GM23338 (cell line): ENCODE results near the gene MOB2. TPM values are rescaled to one million over a fixed set of nuclear protein-coding genes. Genes with fewer than 3 reads are reported as not detected.

Experiments
- ATAC-seq: fragments of 200-7000 bp; cut with Tn5 transposase; 3 replicates; pipeline ENCODE4 v1.9.1; 2020
- DNase-seq: peaks from one replicate; pipeline ENCODE4 v3.0.0-alpha.2; 2015; ENCODE audit warnings: low spot score
- H2AFZ ChIP-seq: fragments of 200-600 bp; sonication (generic); 2 replicates; pipeline ENCODE4 v1.8.0; 2016; ENCODE audit warnings: antibody characterized with exemption, mild to moderate bottlenecking, moderate library complexity
- H3F3A ChIP-seq: fragments of 200-600 bp; sonication (generic); replicated peaks from 2 replicates; pipeline ENCODE4 v1.8.0; 2017; ENCODE audit warnings: antibody characterized with exemption, mixed run types, low read depth
- H3K27ac ChIP-seq: fragments of 200-600 bp; sonication (generic); 2 replicates; pipeline ENCODE4 v1.6.1; 2016; ENCODE audit warnings: low read depth
- H3K27me3 ChIP-seq: fragments of 200-600 bp; sonication (generic); 2 replicates; pipeline ENCODE4 v1.8.0; 2016; ENCODE audit warnings: mild to moderate bottlenecking, mixed run types, moderate library complexity; ENCODE audit not compliant: insufficient read depth
- H3K36me3 ChIP-seq: fragments of 200-600 bp; sonication (generic); 2 replicates; pipeline ENCODE4 v1.8.0; 2016; ENCODE audit warnings: mild to moderate bottlenecking; ENCODE audit not compliant: insufficient read depth
- H3K4me1 ChIP-seq: fragments of 200-600 bp; sonication (generic); 2 replicates; pipeline ENCODE4 v1.8.0; 2016; ENCODE audit warnings: mild to moderate bottlenecking, moderate library complexity; ENCODE audit not compliant: insufficient read depth
- H3K4me2 ChIP-seq: fragments of 200-600 bp; sonication (generic); 2 replicates; pipeline ENCODE4 v1.7.1; 2017; ENCODE audit warnings: mixed run types
- H3K4me3 ChIP-seq: fragments of 200-600 bp; sonication (generic); 2 replicates; pipeline ENCODE4 v1.6.1; 2016; ENCODE audit warnings: mixed run types
- H3K79me2 ChIP-seq: fragments of 200-600 bp; sonication (generic); replicated peaks from 2 replicates; pipeline ENCODE4 v1.8.0; 2017; ENCODE audit warnings: mild to moderate bottlenecking; ENCODE audit not compliant: insufficient read depth
- H3K9me2 ChIP-seq: fragments of 200-600 bp; sonication (generic); 2 replicates; pipeline ENCODE4 v1.8.0; 2017; ENCODE audit not compliant: insufficient read depth
- H4K20me1 ChIP-seq: fragments of 200-600 bp; sonication (generic); replicated peaks from 2 replicates; pipeline ENCODE4 v1.8.0; 2017; ENCODE audit warnings: mild to moderate bottlenecking; ENCODE audit not compliant: insufficient read depth
- H3K27ac Mint-ChIP-seq: 2 replicates; pipeline ENCODE4 v1.8.0; 2020; ENCODE audit warnings: inconsistent platforms, mild to moderate bottlenecking, moderate library complexity, mixed read lengths
- H3K27me3 Mint-ChIP-seq: 3 replicates; pipeline ENCODE4 v1.8.0; 2022; ENCODE audit warnings: low read depth, mild to moderate bottlenecking, moderate library complexity, mixed read lengths, inconsistent platforms; ENCODE audit not compliant: insufficient read depth, poor library complexity
- H3K36me3 Mint-ChIP-seq: 3 replicates; pipeline ENCODE4 v1.8.0; 2021; ENCODE audit warnings: low read depth, mild to moderate bottlenecking, inconsistent platforms, moderate library complexity, mixed read lengths
- H3K4me1 Mint-ChIP-seq: 3 replicates; pipeline ENCODE4 v1.8.0; 2020; ENCODE audit warnings: mild to moderate bottlenecking, inconsistent platforms, mixed read lengths
- H3K4me3 Mint-ChIP-seq: 3 replicates; pipeline ENCODE4 v1.8.0; 2021; ENCODE audit warnings: moderate library complexity, mild to moderate bottlenecking, inconsistent platforms, mixed read lengths
- H3K9me3 Mint-ChIP-seq: 3 replicates; pipeline ENCODE4 v1.8.0; 2020; ENCODE audit warnings: moderate library complexity, mild to moderate bottlenecking, inconsistent platforms, mixed read lengths
- EZH2 ChIP-seq: fragments of 200-600 bp; sonication (generic); IDR thresholded peaks from one replicate; pipeline ENCODE4 v1.8.0; 2017; ENCODE audit warnings: antibody characterized with exemption, mild to moderate bottlenecking, low read depth; ENCODE audit not compliant: unreplicated experiment
- EZH2phosphoT487 ChIP-seq: fragments of 200-600 bp; sonication (generic); IDR thresholded peaks from one replicate; pipeline ENCODE4 v1.8.1; 2018; ENCODE audit warnings: antibody characterized with exemption; ENCODE audit not compliant: unreplicated experiment
- JUNB ChIP-seq: IDR thresholded peaks from one replicate; pipeline ENCODE4 v1.6.1; 2016; ENCODE audit warnings: antibody characterized with exemption; ENCODE audit not compliant: unreplicated experiment
- NANOG ChIP-seq: IDR thresholded peaks from 2 replicates; pipeline ENCODE4 v1.6.1; 2016; ENCODE audit warnings: antibody characterized with exemption, borderline replicate concordance
- POLR2AphosphoS5 ChIP-seq: IDR thresholded peaks from 2 replicates; pipeline ENCODE4 v1.6.1; 2016; ENCODE audit warnings: antibody characterized with exemption, low read depth
- REST ChIP-seq: IDR thresholded peaks from one replicate; pipeline ENCODE4 v1.6.1; 2018; ENCODE audit warnings: antibody characterized with exemption; ENCODE audit not compliant: unreplicated experiment
- STAT1 ChIP-seq: IDR thresholded peaks from one replicate; pipeline ENCODE4 v1.6.1; 2016; ENCODE audit warnings: antibody characterized with exemption; ENCODE audit not compliant: unreplicated experiment
- ZNF114 ChIP-seq: fragments of 250-450 bp; sonication (Bioruptor Pico); IDR thresholded peaks from 2 replicates; pipeline ENCODE4 v1.5.0; 2020; ENCODE audit warnings: mild to moderate bottlenecking, moderate library complexity
- ZNF331 ChIP-seq: fragments of 250-450 bp; sonication (Bioruptor Pico); IDR thresholded peaks from 2 replicates; pipeline ENCODE4 v1.5.0; 2020; ENCODE audit warnings: low read depth, mild to moderate bottlenecking, moderate library complexity
- polyA plus RNA-seq: library from polyadenylated mRNA; unstranded; fragments of >200 nt; fragmentation: Nextera tagmentation; extraction: Ambion mirVana; gene quantifications from 2 replicates; pipeline ENCODE4 v1.2.1, GENCODE V29; 2016
- total RNA-seq: library from RNA; depleted of rRNA; stranded (reverse); fragments of >200 nt; shearing (Covaris generic); gene quantifications from 2 replicates; pipeline ENCODE4 v1.2.3, GENCODE V29; 2014
- TF ChIP-seq, protein P1 (sequence below): IDR thresholded peaks from 2 replicates; pipeline ENCODE4 v1.6.1; 2016; ENCODE audit warnings: antibody characterized with exemption

Gene MOB2
- total and polyA plus RNA-seq, 2 experiments from 2014 or later = 10.1 to 19.7 TPM

DNA sequence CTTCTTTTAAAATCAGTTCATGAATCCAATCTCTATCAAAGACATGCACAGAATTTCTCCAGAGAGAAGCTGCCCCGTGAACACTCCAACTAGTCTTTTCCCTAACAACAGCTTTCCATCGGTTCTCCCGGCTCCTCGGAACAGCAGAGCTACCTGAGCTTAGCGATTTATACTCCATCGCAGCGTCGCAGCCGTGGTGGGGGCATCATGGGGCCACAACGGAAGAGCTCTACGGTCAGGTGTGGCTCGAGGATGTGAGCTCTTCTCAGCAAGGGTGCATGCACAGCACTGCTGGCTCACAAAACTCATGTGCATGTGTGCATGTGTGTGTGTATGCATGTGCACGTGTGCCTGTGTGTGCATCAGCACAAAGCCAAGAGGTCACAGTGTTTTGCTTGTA, 11.7 kb upstream of the MOB2 start (continued):
- TF ChIP-seq JUNB (no peak), REST (no peak), EZH2phosphoT487 (no peak), ZNF331 (CRISPR knock-in tag) (no peak)
- TF ChIP-seq, protein P1, sequence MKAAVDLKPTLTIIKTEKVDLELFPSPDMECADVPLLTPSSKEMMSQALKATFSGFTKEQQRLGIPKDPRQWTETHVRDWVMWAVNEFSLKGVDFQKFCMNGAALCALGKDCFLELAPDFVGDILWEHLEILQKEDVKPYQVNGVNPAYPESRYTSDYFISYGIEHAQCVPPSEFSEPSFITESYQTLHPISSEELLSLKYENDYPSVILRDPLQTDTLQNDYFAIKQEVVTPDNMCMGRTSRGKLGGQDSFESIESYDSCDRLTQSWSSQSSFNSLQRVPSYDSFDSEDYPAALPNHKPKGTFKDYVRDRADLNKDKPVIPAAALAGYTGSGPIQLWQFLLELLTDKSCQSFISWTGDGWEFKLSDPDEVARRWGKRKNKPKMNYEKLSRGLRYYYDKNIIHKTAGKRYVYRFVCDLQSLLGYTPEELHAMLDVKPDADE = no peak

GRCh38 chr11:1497600-1497999, 11.0 kb upstream of the MOB2 start:
- Histone ChIP-seq H3K4me1 (no peaks in the 10 kb centered on the region), H3K4me3 (no peak overlapping the region), H3K27me3 (no peaks in the 10 kb centered on the region), H3K9me2 (no peaks in the 10 kb centered on the region), H3K36me3 (no peaks in the 10 kb centered on the region), H3K4me2 (no peak overlapping the region), H3K27ac (no peak overlapping the region), H4K20me1 (peaks cover 16% of the 10 kb centered on the region), H3F3A (no peaks in the 10 kb centered on the region), H2AFZ (no peak overlapping the region), H3K79me2 (peaks cover 59% of the 10 kb centered on the region)
- peaks cover 12% of the 10 kb centered on the region for H3K4me1 Mint-ChIP-seq
- ATAC-seq (peak; percentile 56), DNase-seq (no peak)
- H3K36me3 Mint-ChIP-seq = peaks cover 5% of the 10 kb centered on the region
- peaks cover 8% of the 10 kb centered on the region; the same call in 2 of the 3 replicates for H3K9me3 Mint-ChIP-seq
- no peak overlapping the region for H3K4me3 Mint-ChIP-seq
- 0 out of 2 replicates have a peak overlapping the region, but pooled peaks have one; percentile 16 for H3K27ac Mint-ChIP-seq
- peaks cover 4% of the 10 kb centered on the region for H3K27me3 Mint-ChIP-seq
- TF ChIP-seq ZNF114 (CRISPR knock-in tag) (no peak), EZH2phosphoT487 (no peak), ZNF331 (CRISPR knock-in tag) (no peak), STAT1 (no peak), EZH2 (no peak), NANOG (no peak), REST (no peak), POLR2AphosphoS5 (no peak)
- TF ChIP-seq, protein P1 = no peak
